Cortex of kidney (tissue), 1 donor: ENCODE results near the gene TES.
"Not testable (repeated sequence)": the region's sequence is repeated elsewhere in the genome, so short reads cannot be mapped to it uniquely, and the experiment has no call there.

Experiments
- DNase-seq: peaks from one replicate; lab custom pipeline; 2025; lab: John Stamatoyannopoulos, UW

TES gene

GRCh38 chr7:116290740-116291139, 80.4 kb downstream of the TES start:
- DNase-seq: no peak

- no peak for DNase-seq
Measured at GRCh38 chr7:116291937-116292336, 81.6 kb downstream of the TES start.

- DNase-seq: no peak
Measured at GRCh38 chr7:116292381-116292780, 82.0 kb downstream of the TES start.

- DNase-seq: no peak
Measured at GRCh38 chr7:116293139-116293538, 82.8 kb downstream of the TES start.

- no peak for DNase-seq
Measured at GRCh38 chr7:116293633-116294032, 83.3 kb downstream of the TES start.

GRCh38 chr7:116295903-116296302, 85.6 kb downstream of the TES start:
- not testable (repeated sequence) for DNase-seq

GRCh38 chr7:116298055-116298454, 87.7 kb downstream of the TES start:
- DNase-seq: no peak

- DNase-seq: no peak
Measured at GRCh38 chr7:116298576-116298975, 88.2 kb downstream of the TES start.

- DNase-seq: no peak
Measured at GRCh38 chr7:116305485-116306408, 95.4 kb downstream of the TES start.

- no peak for DNase-seq
Measured at GRCh38 chr7:116306409-116307048, 96.2 kb downstream of the TES start.

GRCh38 chr7:116307253-116307652, 96.9 kb downstream of the TES start:
- DNase-seq: no peak
